Adrenal gland (tissue), 12 donors: ENCODE measurements around the gene HTR3B. TPM values are rescaled to one million over a fixed set of nuclear protein-coding genes. Genes with fewer than 3 reads are reported as not detected.
A peak's percentile ranks its signal among the peaks of the same experiment; 100 is the strongest.

ENCODE experiments used
- DNase-seq, 7 donors: peaks; one replicate each; pipeline ENCODE4 v3.0.0-alpha.2; 2019 to 2020
- H3K27ac ChIP-seq, 5 donors: fragments of 200-600 bp; sonication (generic) in 4 of 5; 1 replicate in 3 of 5; 2 replicates in 2 of 5; pipeline versions ENCODE4 v1.5.1 to v1.8.0; 2016 to 2020; ENCODE audit warnings: mild to moderate bottlenecking in 1 of 5
- H3K27me3 ChIP-seq: fragments of 200-600 bp; 2 replicates; pipeline ENCODE4 v1.8.0; 2021
- H3K36me3 ChIP-seq, 2 donors: fragments of 200-600 bp; replicated peaks in 1 of 2; 1 replicate in 1 of 2; 2 replicates in 1 of 2; pipeline versions ENCODE4 v1.5.1 to v1.8.0; 2018 to 2022
- H3K4me1 ChIP-seq, 2 donors: fragments of 200-600 bp; replicated peaks in 1 of 2; 1 replicate in 1 of 2; 2 replicates in 1 of 2; pipeline versions ENCODE4 v1.5.1 to v1.8.0; 2018 to 2021
- H3K4me3 ChIP-seq, 4 donors: fragments of 200-600 bp; sonication (generic) in 3 of 4; one replicate each; pipeline ENCODE4 v1.5.1; 2016 to 2018
- H3K9me3 ChIP-seq, 3 donors: fragments of 200-600 bp; sonication (generic) in 1 of 3; replicated peaks in 1 of 3; 1 replicate in 2 of 3; 2 replicates in 1 of 3; pipeline versions ENCODE4 v1.5.1 to v1.8.0; 2016 to 2021
- POLR2A ChIP-seq, 2 donors: fragments of 450-650 bp; IDR thresholded peaks; one replicate each; pipeline ENCODE4 v1.6.1; 2017; ENCODE audit warnings: antibody characterized with exemption in 2 of 2, mild to moderate bottlenecking in 2 of 2, moderate library complexity in 1 of 2
- WGBS, 4 donors: extraction: QIAGEN DNeasy Blood & Tissue Kit in 2 of 4; methylation state at CpG; one replicate each; pipeline versions ENCODE4 v1.1.5 to v1.1.7; 2013 to 2017; 5-methylcytosine and 5-hydroxymethylcytosine counted together
- intact Hi-C, 2 donors: fragments of 100-400 bp; cut with DNase I; formaldehyde crosslinking; loops; one replicate each; pipeline versions ENCODE4 v1.14.1 to v1.15.0; 2022 to 2023
- polyA plus RNA-seq, 3 donors: library from polyadenylated mRNA; stranded (reverse); fragments of 200-250 nt in 2 of 3; fragments of 350-450 nt in 1 of 3; fragmentation: Illumina TruSeq in 1 of 3; extraction: RNeasy Lipid Tissue Mini Kit (QIAGEN cat#74804) in 1 of 3; gene quantifications; one replicate each; pipeline ENCODE4 v1.2.3, GENCODE V29; 2013 to 2014
- total RNA-seq, 9 donors: library from RNA; depleted of rRNA in 4 of 9; stranded (reverse); fragments of >200 nt in 4 of 9; fragments of 120-200 nt in 1 of 9; fragmentation: NEBNext Ultra II Directional in 1 of 9; extraction: Animal tissue kit (Norgen Biotek cat#: 25700) in 1 of 9; gene quantifications; one replicate each; pipeline versions ENCODE4 v1.1.0 to v1.2.4, GENCODE V29; 2013 to 2023
- TF ChIP-seq, protein P1 (sequence below), 6 experiments: fragments of 450-650 bp in 4 of 6; fragments of 200-600 bp in 2 of 6; sonication (generic) in 1 of 6; IDR thresholded peaks; 1 replicate in 5 of 6; 2 replicates in 1 of 6; pipeline versions ENCODE4 v1.5.1 to v1.8.0; 2016 to 2021; ENCODE audit warnings: antibody characterized with exemption in 6 of 6, mild to moderate bottlenecking in 2 of 6, moderate library complexity in 1 of 6
- donor health status: healthy with polysubstance abuse.
- donor health status: Bipolar disorder and iron deficiency.
- donor health status: DM: yes; HTN: yes; CAD: no.
- donor health status: DM: no; HTN: no; CAD: no.
- donor health status: DM: no; HTN: no; CAD: no.
- donor health status: DM: yes; HTN: yes; CAD: no.

HTR3B gene
- total and polyA plus RNA-seq, 12 donors = not detected

DNA sequence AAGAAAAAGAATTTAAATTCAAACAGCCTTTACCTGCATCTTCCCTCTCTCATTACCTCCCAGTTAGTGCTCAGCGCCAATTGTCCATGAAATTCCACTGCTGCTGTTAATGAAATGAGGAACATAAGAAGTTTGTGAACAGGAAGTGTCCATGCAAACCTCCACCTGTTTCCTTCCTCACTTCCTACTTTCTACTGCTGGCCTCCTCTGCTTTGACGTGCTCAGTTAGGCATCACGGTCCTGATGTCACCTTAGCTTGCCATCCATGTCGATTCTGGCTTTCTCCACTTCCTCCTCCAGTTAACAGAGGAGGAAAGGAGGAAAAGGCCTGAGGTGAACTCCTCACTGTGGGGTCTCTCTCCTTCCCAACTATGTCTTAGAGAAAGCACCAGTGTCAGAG is 43.4 kb downstream of the HTR3B start:
- 65 to 85% (median 77%) methylated on average over 4 of the region's 4 CpGs for WGBS, 4 donors
- intact Hi-C loops = no loop called here
- no peak overlapping the region for H3K27ac ChIP-seq
- no peak overlapping the region for H3K4me3 ChIP-seq
- TF ChIP-seq, protein P1, sequence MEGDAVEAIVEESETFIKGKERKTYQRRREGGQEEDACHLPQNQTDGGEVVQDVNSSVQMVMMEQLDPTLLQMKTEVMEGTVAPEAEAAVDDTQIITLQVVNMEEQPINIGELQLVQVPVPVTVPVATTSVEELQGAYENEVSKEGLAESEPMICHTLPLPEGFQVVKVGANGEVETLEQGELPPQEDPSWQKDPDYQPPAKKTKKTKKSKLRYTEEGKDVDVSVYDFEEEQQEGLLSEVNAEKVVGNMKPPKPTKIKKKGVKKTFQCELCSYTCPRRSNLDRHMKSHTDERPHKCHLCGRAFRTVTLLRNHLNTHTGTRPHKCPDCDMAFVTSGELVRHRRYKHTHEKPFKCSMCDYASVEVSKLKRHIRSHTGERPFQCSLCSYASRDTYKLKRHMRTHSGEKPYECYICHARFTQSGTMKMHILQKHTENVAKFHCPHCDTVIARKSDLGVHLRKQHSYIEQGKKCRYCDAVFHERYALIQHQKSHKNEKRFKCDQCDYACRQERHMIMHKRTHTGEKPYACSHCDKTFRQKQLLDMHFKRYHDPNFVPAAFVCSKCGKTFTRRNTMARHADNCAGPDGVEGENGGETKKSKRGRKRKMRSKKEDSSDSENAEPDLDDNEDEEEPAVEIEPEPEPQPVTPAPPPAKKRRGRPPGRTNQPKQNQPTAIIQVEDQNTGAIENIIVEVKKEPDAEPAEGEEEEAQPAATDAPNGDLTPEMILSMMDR (IDR thresholded peaks at IDR 0.05) = no peak
- TF ChIP-seq POLR2A (IDR thresholded peaks at IDR 0.05) = no peak
- H3K9me3 ChIP-seq = no peaks in the 10 kb centered on the region
- DNase-seq = no peak
- no peaks in the 10 kb centered on the region for H3K4me1 ChIP-seq
- peaks cover 3% of the 10 kb centered on the region for H3K27me3 ChIP-seq
- H3K36me3 ChIP-seq = no peaks in the 10 kb centered on the region

GRCh38 chr11:113949891-113950290 is 45.3 kb downstream of the HTR3B start:
- H3K4me1 ChIP-seq = no peaks in the 10 kb centered on the region
- H3K36me3 ChIP-seq = no peaks in the 10 kb centered on the region
- H3K27me3 ChIP-seq = peaks cover 3% of the 10 kb centered on the region
- intact Hi-C loops = no loop called here
- H3K9me3 ChIP-seq = no peaks in the 10 kb centered on the region
- no peak for DNase-seq
- H3K4me3 ChIP-seq = no peak overlapping the region
- 66 to 74% (median 72%) methylated on average over 3 to 4 of the region's 4 CpGs for WGBS, 4 donors
- no peak overlapping the region for H3K27ac ChIP-seq
- no peak for TF ChIP-seq POLR2A (IDR thresholded peaks at IDR 0.05)
- TF ChIP-seq, protein P1 (IDR thresholded peaks at IDR 0.05) = no peak

GRCh38 chr11:113951537-113951936 is 46.9 kb downstream of the HTR3B start:
- 46 to 53% (median 48%) methylated on average over 5 of the region's 5 CpGs for WGBS, 4 donors
- H3K27ac ChIP-seq = no peak overlapping the region
- no peak for TF ChIP-seq POLR2A (IDR thresholded peaks at IDR 0.05)
- TF ChIP-seq, protein P1 (IDR thresholded peaks at IDR 0.05) = no peak
- no peak overlapping the region for H3K4me3 ChIP-seq
- intact Hi-C loops = no loop called here
- H3K9me3 ChIP-seq = no peaks in the 10 kb centered on the region
- no peaks in the 10 kb centered on the region for H3K36me3 ChIP-seq
- no peaks in the 10 kb centered on the region for H3K4me1 ChIP-seq
- H3K27me3 ChIP-seq = peaks cover 3% of the 10 kb centered on the region
- DNase-seq = no peak

DNA sequence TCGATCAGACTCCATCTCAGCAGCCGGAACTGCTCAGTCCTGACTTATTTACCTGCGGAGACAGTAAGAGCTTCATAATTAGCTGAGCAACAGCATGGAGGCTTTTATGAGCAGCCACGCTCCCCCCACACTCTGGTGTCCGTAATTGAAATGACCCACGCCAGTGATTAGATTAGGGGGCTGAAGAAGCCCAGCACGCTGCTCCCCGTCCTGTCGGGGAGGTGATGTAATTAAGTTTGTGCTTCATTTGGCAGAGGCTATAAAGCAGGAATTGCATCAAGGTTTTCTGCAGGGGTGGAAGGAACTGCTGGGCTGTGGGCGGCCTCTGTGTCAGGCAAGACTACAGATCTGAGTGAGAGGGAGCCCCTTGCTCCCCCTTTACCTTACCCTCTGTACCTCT is 47.5 kb downstream of the HTR3B start:
- Histone ChIP-seq H3K4me1 (no peaks in the 10 kb centered on the region), H3K27me3 (peaks cover 3% of the 10 kb centered on the region), H3K9me3 (no peaks in the 10 kb centered on the region), H3K36me3 (no peaks in the 10 kb centered on the region), H3K4me3 (no peak overlapping the region), H3K27ac (no peak overlapping the region)
- intact Hi-C loops = no loop called here
- DNase-seq = peak in 1 of 7 donors; percentile 70
- TF ChIP-seq, protein P1 (IDR thresholded peaks at IDR 0.05) = no peak
- TF ChIP-seq POLR2A (IDR thresholded peaks at IDR 0.05) = no peak
- 35 to 56% (median 52%) methylated on average over 8 to 10 of the region's 10 CpGs for WGBS, 4 donors
